Measurements from ENCODE around the gene DBP.

Gene DBP

GRCh38 chr19:48587387-48587786 lies 49.8 kb downstream of the DBP start:
- in situ Hi-C loops (cut with MboI; ENCODE audit: low sequenced_read_pairs): no loop called here

- in situ Hi-C loops (cut with MboI; ENCODE audit: low sequenced_read_pairs): no loop called here
Measured at GRCh38 chr19:48582168-48582567, 55.0 kb downstream of the DBP start.

Measured in hTERT RPE-1 (cell line).